H9 (cell line): ENCODE measurements around the gene SLC5A1. TPM values are rescaled to one million over a fixed set of nuclear protein-coding genes. Genes with fewer than 3 reads are reported as not detected.

Experiments
- DNase-seq: peaks from one replicate; pipeline ENCODE4 v3.0.0-alpha.2; 2017
- H2AFZ ChIP-seq: one replicate; pipeline ENCODE4 v1.6.1; 2013; ENCODE audit warnings: mild to moderate bottlenecking, low read length, control low read depth, moderate library complexity
- H2AK5ac ChIP-seq: 2 replicates; pipeline ENCODE4 v1.6.1; 2013; ENCODE audit warnings: low read length, control low read depth, mixed read lengths; ENCODE audit not compliant: insufficient read length
- H2BK120ac ChIP-seq: one replicate; pipeline ENCODE4 v1.6.1; 2013; ENCODE audit warnings: low read depth, mild to moderate bottlenecking, low read length, control low read depth, inconsistent platforms; ENCODE audit not compliant: poor library complexity, severe bottlenecking
- H2BK12ac ChIP-seq: 2 replicates; pipeline ENCODE4 v1.6.1; 2013; ENCODE audit warnings: low read length, control low read depth, mixed read lengths, low read depth; ENCODE audit not compliant: insufficient read length
- H2BK15ac ChIP-seq: 2 replicates; pipeline ENCODE4 v1.6.1; 2013; ENCODE audit warnings: low read depth, low read length, control low read depth
- H2BK20ac ChIP-seq: one replicate; pipeline ENCODE4 v1.6.1; 2013; ENCODE audit warnings: low read depth, mild to moderate bottlenecking, low read length, control low read depth, inconsistent platforms; ENCODE audit not compliant: poor library complexity, severe bottlenecking
- H2BK5ac ChIP-seq: 2 replicates; pipeline ENCODE4 v1.6.1; 2013; ENCODE audit warnings: low read length, control low read depth, mixed read lengths; ENCODE audit not compliant: insufficient read length
- H3K14ac ChIP-seq: 2 replicates; pipeline ENCODE4 v1.6.1; 2013; ENCODE audit warnings: low read length, control low read depth; ENCODE audit not compliant: insufficient read depth
- H3K18ac ChIP-seq: 2 replicates; pipeline ENCODE4 v1.6.1; 2013; ENCODE audit warnings: low read depth, mild to moderate bottlenecking, mixed read lengths, low read length, control low read depth; ENCODE audit not compliant: insufficient read length
- H3K23ac ChIP-seq: 2 replicates; pipeline ENCODE4 v1.6.1; 2013; ENCODE audit warnings: low read length, control low read depth, mixed read lengths, low read depth; ENCODE audit not compliant: insufficient read length
- H3K23me2 ChIP-seq: 2 replicates; pipeline ENCODE4 v1.6.1; 2013; ENCODE audit warnings: low read depth, mild to moderate bottlenecking, mixed read lengths, low read length, control low read depth; ENCODE audit not compliant: insufficient read length, poor library complexity, severe bottlenecking
- H3K27ac ChIP-seq: 2 replicates; pipeline ENCODE4 v1.5.1; 2013; ENCODE audit warnings: low read length, control low read depth, mixed read lengths, low read depth; ENCODE audit not compliant: insufficient read length
- H3K27me3 ChIP-seq: 2 replicates; pipeline ENCODE4 v1.6.1; 2013; ENCODE audit warnings: low read length, control low read depth, inconsistent platforms; ENCODE audit not compliant: insufficient read depth
- H3K4ac ChIP-seq: 2 replicates; pipeline ENCODE4 v1.6.1; 2013; ENCODE audit warnings: low read depth, mild to moderate bottlenecking, control low read depth, inconsistent platforms, low read length, moderate library complexity
- H3K4me1 ChIP-seq: 2 replicates; pipeline ENCODE4 v1.6.1; 2013; ENCODE audit warnings: low read length, control low read depth, inconsistent platforms; ENCODE audit not compliant: insufficient read depth
- H3K4me2 ChIP-seq: 2 replicates; pipeline ENCODE4 v1.6.1; 2013; ENCODE audit warnings: low read length, control low read depth, mixed read lengths; ENCODE audit not compliant: insufficient read length, insufficient read depth
- H3K56ac ChIP-seq: 2 replicates; pipeline ENCODE4 v1.6.1; 2013; ENCODE audit warnings: low read depth, mild to moderate bottlenecking, mixed read lengths, low read length, control low read depth; ENCODE audit not compliant: insufficient read length
- H3K79me1 ChIP-seq: 2 replicates; pipeline ENCODE4 v1.6.1; 2013; ENCODE audit warnings: low read depth, mild to moderate bottlenecking, moderate library complexity, low read length, control low read depth, inconsistent platforms; ENCODE audit not compliant: insufficient read depth, poor library complexity, severe bottlenecking
- H3K79me2 ChIP-seq: 2 replicates; pipeline ENCODE4 v1.6.1; 2013; ENCODE audit warnings: low read length, control low read depth, inconsistent platforms; ENCODE audit not compliant: insufficient read depth
- H3K9ac ChIP-seq: 2 replicates; pipeline ENCODE4 v1.6.1; 2013; ENCODE audit warnings: low read length, control low read depth, mixed read lengths; ENCODE audit not compliant: insufficient read length; ENCODE audit errors: extremely low read depth
- H3K9me3 ChIP-seq: one replicate; pipeline ENCODE4 v1.6.1; 2013; ENCODE audit warnings: low read depth, low read length, inconsistent platforms; ENCODE audit not compliant: control insufficient read depth
- H3T11ph ChIP-seq: one replicate; pipeline ENCODE4 v1.6.1; 2013; ENCODE audit warnings: mild to moderate bottlenecking, low read length, control low read depth, inconsistent platforms
- H4K20me1 ChIP-seq: one replicate; pipeline ENCODE4 v1.6.1; 2013; ENCODE audit not compliant: control insufficient read depth, insufficient read length, insufficient read depth
- H4K5ac ChIP-seq: 2 replicates; pipeline ENCODE4 v1.6.1; 2013; ENCODE audit warnings: low read depth, mild to moderate bottlenecking, mixed read lengths, low read length, control low read depth; ENCODE audit not compliant: insufficient read length
- H4K8ac ChIP-seq: replicated peaks from 2 replicates; pipeline ENCODE4 v1.6.1; 2013; ENCODE audit warnings: low read length, control low read depth, mixed read lengths, low read depth; ENCODE audit not compliant: insufficient read length
- H4K91ac ChIP-seq: 2 replicates; pipeline ENCODE4 v1.6.1; 2013; ENCODE audit warnings: low read depth, mild to moderate bottlenecking, moderate library complexity, mixed read lengths, low read length, control low read depth; ENCODE audit not compliant: insufficient read length
- H3K27ac Mint-ChIP-seq, 3 experiments: 2 replicates in 2 of 3; 3 replicates in 1 of 3; pipeline ENCODE4 v1.8.0; 2020 to 2021; ENCODE audit warnings: mixed read lengths in 3 of 3, mild to moderate bottlenecking in 1 of 3, moderate library complexity in 1 of 3
- H3K27me3 Mint-ChIP-seq: 2 replicates; pipeline ENCODE4 v1.8.0; 2021; ENCODE audit warnings: low read depth, mild to moderate bottlenecking, moderate library complexity, mixed read lengths
- H3K36me3 Mint-ChIP-seq, 3 experiments: 2 replicates in 2 of 3; 3 replicates in 1 of 3; pipeline ENCODE4 v1.8.0; 2020 to 2021; ENCODE audit warnings: low read depth in 3 of 3, mixed read lengths in 3 of 3; ENCODE audit not compliant: insufficient read depth in 1 of 3
- H3K4me1 Mint-ChIP-seq, 2 experiments: 2 replicates each; pipeline ENCODE4 v1.8.0; 2020; ENCODE audit warnings: mixed read lengths in 2 of 2
- H3K4me3 Mint-ChIP-seq, 2 experiments: 2 replicates in 1 of 2; 3 replicates in 1 of 2; pipeline ENCODE4 v1.8.0; 2020 to 2021; ENCODE audit warnings: mild to moderate bottlenecking in 2 of 2, mixed read lengths in 2 of 2, moderate library complexity in 1 of 2
- H3K9me3 Mint-ChIP-seq, 2 experiments: 2 replicates in 1 of 2; 3 replicates in 1 of 2; pipeline ENCODE4 v1.8.0; 2020; ENCODE audit warnings: mild to moderate bottlenecking in 2 of 2, mixed read lengths in 2 of 2, moderate library complexity in 1 of 2
- CTCF ChIP-seq: fragments of 200-600 bp; sonication (generic); conservative IDR thresholded peaks from 3 replicates; pipeline ENCODE4 v1.8.0; 2021; ENCODE audit warnings: antibody characterized with exemption, mild to moderate bottlenecking
- WGBS: extraction: QIAGEN DNeasy Blood & Tissue Kit; methylation state at CpG from one replicate; pipeline ENCODE4 v1.1.7; 2013; ENCODE audit warnings: missing lambda C conversion rate, low lambda C conversion rate, mixed read lengths; ENCODE audit not compliant: insufficient read length; ENCODE audit errors: extremely low coverage; 5-methylcytosine and 5-hydroxymethylcytosine counted together
- total RNA-seq: library from RNA; stranded (reverse); gene quantifications from 2 replicates; pipeline ENCODE4 v1.2.1, GENCODE V29; 2021

SLC5A1 gene
- total RNA-seq, 1 experiment from 2014 or later, result not detected

DNA sequence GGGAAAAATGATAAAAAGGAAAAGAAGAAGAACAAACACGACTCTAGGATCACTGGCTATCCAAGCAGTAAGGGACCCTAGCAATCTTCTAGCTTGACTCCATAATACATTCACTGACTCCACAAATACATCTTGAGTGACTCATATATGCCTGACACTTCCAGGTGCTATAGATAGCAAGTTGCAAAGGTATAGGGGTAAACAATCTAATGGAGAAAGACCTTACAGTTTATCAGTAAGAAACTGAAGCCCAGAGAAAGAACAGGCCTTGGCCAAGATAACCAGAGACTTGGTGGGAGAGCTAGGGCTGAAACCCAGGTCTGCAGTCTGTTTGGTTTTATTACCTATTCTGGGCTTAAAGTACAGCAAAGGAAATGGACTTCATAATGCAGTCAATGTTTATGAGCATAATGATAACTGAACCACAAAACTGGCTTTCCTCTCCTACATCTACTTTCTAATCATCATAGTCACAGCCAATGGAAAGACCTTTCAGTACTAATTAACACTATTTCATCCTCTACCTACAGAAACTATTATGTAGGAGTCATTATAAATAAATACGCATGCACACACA lies 19.7 kb upstream of the SLC5A1 start:
- Mint-ChIP-seq H3K9me3 (no peaks in the 10 kb centered on the region), H3K36me3 (no peaks in the 10 kb centered on the region), H3K27ac (no peak overlapping the region), H3K4me1 (peaks cover 3 to 4% of the 10 kb centered on the region in 2 experiments; a peak in 1 of 4 replicates), H3K27me3 (peaks cover 36% of the 10 kb centered on the region), H3K4me3 (no peak overlapping the region)
- Histone ChIP-seq H3K23ac (no peak overlapping the region), H4K5ac (no peak overlapping the region), H3K9ac (no peak overlapping the region), H3K4ac (no peak overlapping the region), H3K27me3 (no peaks in the 10 kb centered on the region), H2BK15ac (no peak overlapping the region), H3K56ac (no peak overlapping the region), H3K23me2 (no peaks in the 10 kb centered on the region), H3K9me3 (no peaks in the 10 kb centered on the region), H2BK5ac (no peak overlapping the region), H4K8ac (no peak overlapping the region), H3K4me1 (peaks cover 2% of the 10 kb centered on the region; the same call in 1 of the 2 replicates), H2AK5ac (no peak overlapping the region), H2BK20ac (no peak overlapping the region), H3K18ac (no peak overlapping the region), H3K79me1 (no peaks in the 10 kb centered on the region), H4K20me1 (no peaks in the 10 kb centered on the region), H3K4me2 (no peak overlapping the region), H3K14ac (no peak overlapping the region), H3K79me2 (no peaks in the 10 kb centered on the region), H3K27ac (no peak overlapping the region), H2BK120ac (no peak overlapping the region), H2BK12ac (no peak overlapping the region), H2AFZ (no peak overlapping the region), H4K91ac (no peak overlapping the region), H3T11ph (no peak overlapping the region)
- no peak for DNase-seq
- no CpG with 5 or more reads among the region's 2 CpGs for WGBS
- no peak for TF ChIP-seq CTCF
